WTC11 (cell line): ENCODE measurements around the gene ABCC3. TPM values are rescaled to one million over a fixed set of nuclear protein-coding genes. Genes with fewer than 3 reads are reported as not detected.

Source experiments
- ATAC-seq: fragments of 200-7000 bp; cut with Tn5 transposase; 2 replicates; pipeline ENCODE4 v1.10.0; 2021; ENCODE audit warnings: mild to moderate bottlenecking, moderate library complexity
- CTCF ChIA-PET: fragments of 300-600 bp; sonication (Branson Sonifier 250); formaldehyde crosslinking; loops from one replicate; lab custom pipeline; 2021; ENCODE audit warnings: antibody characterized with exemption; lab: Charles Lee
- POLR2A ChIA-PET: fragments of 350-600 bp; sonication (Branson Sonifier 250); formaldehyde crosslinking; loops from one replicate; lab custom pipeline; 2021; ENCODE audit warnings: antibody characterized with exemption; lab: Charles Lee
- DNase-seq: peaks from one replicate; pipeline ENCODE4 v3.0.0; 2021; ENCODE audit warnings: low spot score
- H3K27ac Mint-ChIP-seq: 2 replicates; pipeline ENCODE4 v1.8.0; 2021; ENCODE audit warnings: mixed read lengths
- H3K27me3 Mint-ChIP-seq: 2 replicates; pipeline ENCODE4 v1.8.0; 2021; ENCODE audit warnings: low read depth, mild to moderate bottlenecking, moderate library complexity, mixed read lengths
- H3K36me3 Mint-ChIP-seq: 2 replicates; pipeline ENCODE4 v1.8.0; 2021; ENCODE audit warnings: mixed read lengths
- H3K4me1 Mint-ChIP-seq: 2 replicates; pipeline ENCODE4 v1.8.0; 2022; ENCODE audit warnings: mixed read lengths
- H3K4me3 Mint-ChIP-seq: 2 replicates; pipeline ENCODE4 v1.8.0; 2021; ENCODE audit warnings: mild to moderate bottlenecking, moderate library complexity, mixed read lengths
- H3K9me3 Mint-ChIP-seq: 2 replicates; pipeline ENCODE4 v1.8.0; 2021; ENCODE audit warnings: mixed read lengths
- JAZF1 ChIP-seq: fragments of 250-450 bp; sonication (Bioruptor Pico); IDR thresholded peaks from 2 replicates; pipeline ENCODE4 v1.9.0; 2021; ENCODE audit warnings: moderate library complexity, mild to moderate bottlenecking, inconsistent platforms
- JUN ChIP-seq: sonication (generic); formaldehyde crosslinking; IDR thresholded peaks from 2 replicates; pipeline ENCODE4 v1.8.0; 2023; ENCODE audit warnings: mild to moderate bottlenecking, missing genetic modification reagents
- NR1H2 ChIP-seq: sonication (generic); formaldehyde crosslinking; IDR thresholded peaks from 2 replicates; pipeline ENCODE4 v1.9.0; 2021; ENCODE audit warnings: mild to moderate bottlenecking, moderate library complexity, missing genetic modification reagents
- PRRX2 ChIP-seq: fragments of 250-450 bp; sonication (Bioruptor Pico); IDR thresholded peaks from 2 replicates; pipeline ENCODE4 v1.8.0; 2021; ENCODE audit warnings: mild to moderate bottlenecking
- TP53 ChIP-seq: sonication (generic); formaldehyde crosslinking; IDR thresholded peaks from 2 replicates; pipeline ENCODE4 v1.8.1; 2023; ENCODE audit warnings: mild to moderate bottlenecking, missing genetic modification reagents
- total RNA-seq: library from RNA; stranded (reverse); gene quantifications from 3 replicates; pipeline ENCODE4 v1.2.3, GENCODE V29; 2021
- TF ChIP-seq, protein P1 (sequence below): sonication (generic); formaldehyde crosslinking; IDR thresholded peaks from 2 replicates; pipeline ENCODE4 v1.8.0; 2022; ENCODE audit warnings: mild to moderate bottlenecking, missing genetic modification reagents
- TF ChIP-seq, protein P2 (sequence below): sonication (generic); formaldehyde crosslinking; IDR thresholded peaks from 2 replicates; pipeline ENCODE4 v1.8.0; 2023; ENCODE audit warnings: missing genetic modification reagents
- TF ChIP-seq, protein P3 (sequence below): sonication (generic); formaldehyde crosslinking; IDR thresholded peaks from 2 replicates; pipeline ENCODE4 v1.8.1; 2022; ENCODE audit warnings: mild to moderate bottlenecking, moderate library complexity, missing genetic modification reagents
- TF ChIP-seq, protein P4 (sequence below): sonication (generic); formaldehyde crosslinking; IDR thresholded peaks from 2 replicates; pipeline ENCODE4 v1.8.0; 2022; ENCODE audit warnings: missing genetic modification reagents
- TF ChIP-seq, protein P5 (sequence below): sonication (generic); formaldehyde crosslinking; IDR thresholded peaks from 2 replicates; pipeline ENCODE4 v1.8.0; 2023; ENCODE audit warnings: mild to moderate bottlenecking, missing genetic modification reagents
- TF ChIP-seq, protein P6 (sequence below): fragments of 250-450 bp; sonication (Bioruptor Pico); IDR thresholded peaks from 2 replicates; pipeline ENCODE4 v2.1.2; 2022; ENCODE audit warnings: mild to moderate bottlenecking, moderate library complexity
- TF ChIP-seq, protein P7 (sequence below): sonication (generic); formaldehyde crosslinking; IDR thresholded peaks from 2 replicates; pipeline ENCODE4 v1.8.1; 2023; ENCODE audit warnings: mild to moderate bottlenecking, missing genetic modification reagents, borderline replicate concordance
- TF ChIP-seq, protein P8 (sequence below): sonication (generic); formaldehyde crosslinking; IDR thresholded peaks from 2 replicates; pipeline ENCODE4 v1.8.1; 2023; ENCODE audit warnings: mild to moderate bottlenecking, missing genetic modification reagents

The ABCC3 gene
- total RNA-seq, 1 experiment from 2014 or later: 0.92 TPM

DNA sequence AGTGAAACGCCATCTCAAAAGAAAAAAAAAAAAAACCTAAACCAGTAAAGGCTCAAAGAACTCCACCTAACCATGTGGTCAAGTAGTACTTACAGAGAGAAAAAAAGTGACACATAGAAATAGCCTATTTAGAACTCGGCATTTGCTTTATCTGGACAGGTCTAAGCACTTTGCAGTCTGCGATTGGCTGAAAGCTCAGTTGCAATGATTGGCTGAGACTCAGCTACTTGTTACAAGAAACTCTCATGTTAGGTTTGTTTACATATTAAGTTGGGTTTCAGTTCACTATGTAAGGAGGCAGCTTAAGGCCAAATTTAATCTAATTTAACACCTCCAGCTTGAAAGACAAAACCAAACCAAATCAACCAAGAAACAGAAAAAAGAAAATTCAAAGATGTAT lies 19.1 kb downstream of the ABCC3 start:
- Mint-ChIP-seq H3K36me3 (no peaks in the 10 kb centered on the region), H3K9me3 (0 out of 2 replicates have a peak, but pooled peaks cover 3% of the 10 kb centered on the region), H3K4me3 (no peak overlapping the region), H3K27ac (no peak overlapping the region), H3K4me1 (no peaks in the 10 kb centered on the region), H3K27me3 (no peaks in the 10 kb centered on the region)
- ChIA-PET POLR2A (no interaction called here), CTCF (interaction anchor here (0.7 to 2.3 kb wide), 3 partner anchors 23 to 164 kb away, joined by 3 to 8 read pairs (median 3); no protein-coding TSS in a partner anchor)
- no peak for ATAC-seq
- TF ChIP-seq JUN (CRISPR knock-in tag): no peak
- TF ChIP-seq, protein P1, sequence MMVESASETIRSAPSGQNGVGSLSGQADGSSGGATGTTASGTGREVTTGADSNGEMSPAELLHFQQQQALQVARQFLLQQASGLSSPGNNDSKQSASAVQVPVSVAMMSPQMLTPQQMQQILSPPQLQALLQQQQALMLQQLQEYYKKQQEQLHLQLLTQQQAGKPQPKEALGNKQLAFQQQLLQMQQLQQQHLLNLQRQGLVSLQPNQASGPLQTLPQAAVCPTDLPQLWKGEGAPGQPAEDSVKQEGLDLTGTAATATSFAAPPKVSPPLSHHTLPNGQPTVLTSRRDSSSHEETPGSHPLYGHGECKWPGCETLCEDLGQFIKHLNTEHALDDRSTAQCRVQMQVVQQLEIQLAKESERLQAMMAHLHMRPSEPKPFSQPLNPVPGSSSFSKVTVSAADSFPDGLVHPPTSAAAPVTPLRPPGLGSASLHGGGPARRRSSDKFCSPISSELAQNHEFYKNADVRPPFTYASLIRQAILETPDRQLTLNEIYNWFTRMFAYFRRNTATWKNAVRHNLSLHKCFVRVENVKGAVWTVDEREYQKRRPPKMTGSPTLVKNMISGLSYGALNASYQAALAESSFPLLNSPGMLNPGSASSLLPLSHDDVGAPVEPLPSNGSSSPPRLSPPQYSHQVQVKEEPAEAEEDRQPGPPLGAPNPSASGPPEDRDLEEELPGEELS (CRISPR knock-in tag): no peak
- TF ChIP-seq, protein P2, sequence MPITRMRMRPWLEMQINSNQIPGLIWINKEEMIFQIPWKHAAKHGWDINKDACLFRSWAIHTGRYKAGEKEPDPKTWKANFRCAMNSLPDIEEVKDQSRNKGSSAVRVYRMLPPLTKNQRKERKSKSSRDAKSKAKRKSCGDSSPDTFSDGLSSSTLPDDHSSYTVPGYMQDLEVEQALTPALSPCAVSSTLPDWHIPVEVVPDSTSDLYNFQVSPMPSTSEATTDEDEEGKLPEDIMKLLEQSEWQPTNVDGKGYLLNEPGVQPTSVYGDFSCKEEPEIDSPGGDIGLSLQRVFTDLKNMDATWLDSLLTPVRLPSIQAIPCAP (CRISPR knock-in tag): no peak
- TF ChIP-seq, protein P3, sequence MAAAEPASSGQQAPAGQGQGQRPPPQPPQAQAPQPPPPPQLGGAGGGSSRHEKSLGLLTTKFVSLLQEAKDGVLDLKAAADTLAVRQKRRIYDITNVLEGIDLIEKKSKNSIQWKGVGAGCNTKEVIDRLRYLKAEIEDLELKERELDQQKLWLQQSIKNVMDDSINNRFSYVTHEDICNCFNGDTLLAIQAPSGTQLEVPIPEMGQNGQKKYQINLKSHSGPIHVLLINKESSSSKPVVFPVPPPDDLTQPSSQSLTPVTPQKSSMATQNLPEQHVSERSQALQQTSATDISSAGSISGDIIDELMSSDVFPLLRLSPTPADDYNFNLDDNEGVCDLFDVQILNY: no peak
- TF ChIP-seq PRRX2 (CRISPR knock-in tag): no peak
- TF ChIP-seq NR1H2 (CRISPR knock-in tag): no peak
- no peak for DNase-seq

DNA sequence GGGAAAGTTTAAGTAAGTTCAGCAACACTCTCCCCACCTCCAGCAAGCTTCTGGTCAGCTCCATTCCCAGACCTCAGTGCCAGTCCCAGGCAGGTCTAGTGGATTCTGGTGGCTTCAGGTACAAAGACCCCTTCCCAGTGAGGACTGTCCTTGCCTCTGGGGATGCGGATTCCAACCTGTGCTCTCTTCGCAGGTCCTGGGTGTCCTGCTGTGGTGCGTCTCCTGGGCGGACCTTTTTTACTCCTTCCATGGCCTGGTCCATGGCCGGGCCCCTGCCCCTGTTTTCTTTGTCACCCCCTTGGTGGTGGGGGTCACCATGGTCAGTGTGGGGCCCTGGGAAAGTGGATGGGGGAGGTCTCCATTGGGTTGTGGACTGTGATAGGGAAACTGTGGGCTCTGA lies 21.8 kb downstream of the ABCC3 start:
- DNase-seq: no peak
- H3K36me3 Mint-ChIP-seq: no peaks in the 10 kb centered on the region
- ChIA-PET CTCF (no interaction called here), POLR2A (no interaction called here)
- H3K4me3 Mint-ChIP-seq: no peak overlapping the region
- no peak; the same call in 1 of the 2 replicates for ATAC-seq
- H3K27me3 Mint-ChIP-seq: no peaks in the 10 kb centered on the region
- no peak overlapping the region for H3K27ac Mint-ChIP-seq
- H3K4me1 Mint-ChIP-seq: peaks cover 8% of the 10 kb centered on the region
- TF ChIP-seq, protein P3: no peak
- TF ChIP-seq, protein P4, sequence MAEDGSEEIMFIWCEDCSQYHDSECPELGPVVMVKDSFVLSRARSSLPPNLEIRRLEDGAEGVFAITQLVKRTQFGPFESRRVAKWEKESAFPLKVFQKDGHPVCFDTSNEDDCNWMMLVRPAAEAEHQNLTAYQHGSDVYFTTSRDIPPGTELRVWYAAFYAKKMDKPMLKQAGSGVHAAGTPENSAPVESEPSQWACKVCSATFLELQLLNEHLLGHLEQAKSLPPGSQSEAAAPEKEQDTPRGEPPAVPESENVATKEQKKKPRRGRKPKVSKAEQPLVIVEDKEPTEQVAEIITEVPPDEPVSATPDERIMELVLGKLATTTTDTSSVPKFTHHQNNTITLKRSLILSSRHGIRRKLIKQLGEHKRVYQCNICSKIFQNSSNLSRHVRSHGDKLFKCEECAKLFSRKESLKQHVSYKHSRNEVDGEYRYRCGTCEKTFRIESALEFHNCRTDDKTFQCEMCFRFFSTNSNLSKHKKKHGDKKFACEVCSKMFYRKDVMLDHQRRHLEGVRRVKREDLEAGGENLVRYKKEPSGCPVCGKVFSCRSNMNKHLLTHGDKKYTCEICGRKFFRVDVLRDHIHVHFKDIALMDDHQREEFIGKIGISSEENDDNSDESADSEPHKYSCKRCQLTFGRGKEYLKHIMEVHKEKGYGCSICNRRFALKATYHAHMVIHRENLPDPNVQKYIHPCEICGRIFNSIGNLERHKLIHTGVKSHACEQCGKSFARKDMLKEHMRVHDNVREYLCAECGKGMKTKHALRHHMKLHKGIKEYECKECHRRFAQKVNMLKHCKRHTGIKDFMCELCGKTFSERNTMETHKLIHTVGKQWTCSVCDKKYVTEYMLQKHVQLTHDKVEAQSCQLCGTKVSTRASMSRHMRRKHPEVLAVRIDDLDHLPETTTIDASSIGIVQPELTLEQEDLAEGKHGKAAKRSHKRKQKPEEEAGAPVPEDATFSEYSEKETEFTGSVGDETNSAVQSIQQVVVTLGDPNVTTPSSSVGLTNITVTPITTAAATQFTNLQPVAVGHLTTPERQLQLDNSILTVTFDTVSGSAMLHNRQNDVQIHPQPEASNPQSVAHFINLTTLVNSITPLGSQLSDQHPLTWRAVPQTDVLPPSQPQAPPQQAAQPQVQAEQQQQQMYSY (CRISPR knock-in tag): peak; percentile 45
- 0 out of 2 replicates have a peak, but pooled peaks cover 3% of the 10 kb centered on the region for H3K9me3 Mint-ChIP-seq

DNA sequence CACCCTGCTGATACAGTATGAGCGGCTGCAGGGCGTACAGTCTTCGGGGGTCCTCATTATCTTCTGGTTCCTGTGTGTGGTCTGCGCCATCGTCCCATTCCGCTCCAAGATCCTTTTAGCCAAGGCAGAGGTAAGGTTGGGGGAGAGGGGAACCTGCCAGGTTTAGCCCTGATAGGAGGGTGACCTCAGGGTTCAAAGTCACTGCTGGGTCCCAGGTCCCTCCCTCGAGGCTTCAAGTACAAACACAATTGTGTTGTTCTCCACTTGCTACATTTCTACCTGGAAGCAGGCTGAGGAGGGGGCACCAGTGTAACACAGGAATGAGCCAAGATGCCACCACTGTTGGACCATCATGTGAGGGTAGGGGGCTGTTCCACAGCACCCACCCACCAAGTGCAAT lies 22.4 kb downstream of the ABCC3 start:
- no peak for ATAC-seq
- no peak for TF ChIP-seq TP53 (CRISPR knock-in tag)
- TF ChIP-seq, protein P5, sequence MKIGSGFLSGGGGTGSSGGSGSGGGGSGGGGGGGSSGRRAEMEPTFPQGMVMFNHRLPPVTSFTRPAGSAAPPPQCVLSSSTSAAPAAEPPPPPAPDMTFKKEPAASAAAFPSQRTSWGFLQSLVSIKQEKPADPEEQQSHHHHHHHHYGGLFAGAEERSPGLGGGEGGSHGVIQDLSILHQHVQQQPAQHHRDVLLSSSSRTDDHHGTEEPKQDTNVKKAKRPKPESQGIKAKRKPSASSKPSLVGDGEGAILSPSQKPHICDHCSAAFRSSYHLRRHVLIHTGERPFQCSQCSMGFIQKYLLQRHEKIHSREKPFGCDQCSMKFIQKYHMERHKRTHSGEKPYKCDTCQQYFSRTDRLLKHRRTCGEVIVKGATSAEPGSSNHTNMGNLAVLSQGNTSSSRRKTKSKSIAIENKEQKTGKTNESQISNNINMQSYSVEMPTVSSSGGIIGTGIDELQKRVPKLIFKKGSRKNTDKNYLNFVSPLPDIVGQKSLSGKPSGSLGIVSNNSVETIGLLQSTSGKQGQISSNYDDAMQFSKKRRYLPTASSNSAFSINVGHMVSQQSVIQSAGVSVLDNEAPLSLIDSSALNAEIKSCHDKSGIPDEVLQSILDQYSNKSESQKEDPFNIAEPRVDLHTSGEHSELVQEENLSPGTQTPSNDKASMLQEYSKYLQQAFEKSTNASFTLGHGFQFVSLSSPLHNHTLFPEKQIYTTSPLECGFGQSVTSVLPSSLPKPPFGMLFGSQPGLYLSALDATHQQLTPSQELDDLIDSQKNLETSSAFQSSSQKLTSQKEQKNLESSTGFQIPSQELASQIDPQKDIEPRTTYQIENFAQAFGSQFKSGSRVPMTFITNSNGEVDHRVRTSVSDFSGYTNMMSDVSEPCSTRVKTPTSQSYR (CRISPR knock-in tag): no peak
- TF ChIP-seq, protein P6, sequence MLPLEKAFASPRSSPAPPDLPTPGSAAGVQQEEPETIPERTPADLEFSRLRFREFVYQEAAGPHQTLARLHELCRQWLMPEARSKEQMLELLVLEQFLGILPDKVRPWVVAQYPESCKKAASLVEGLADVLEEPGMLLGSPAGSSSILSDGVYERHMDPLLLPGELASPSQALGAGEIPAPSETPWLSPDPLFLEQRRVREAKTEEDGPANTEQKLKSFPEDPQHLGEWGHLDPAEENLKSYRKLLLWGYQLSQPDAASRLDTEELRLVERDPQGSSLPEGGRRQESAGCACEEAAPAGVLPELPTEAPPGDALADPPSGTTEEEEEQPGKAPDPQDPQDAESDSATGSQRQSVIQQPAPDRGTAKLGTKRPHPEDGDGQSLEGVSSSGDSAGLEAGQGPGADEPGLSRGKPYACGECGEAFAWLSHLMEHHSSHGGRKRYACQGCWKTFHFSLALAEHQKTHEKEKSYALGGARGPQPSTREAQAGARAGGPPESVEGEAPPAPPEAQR (CRISPR knock-in tag): no peak
- TF ChIP-seq JAZF1 (CRISPR knock-in tag): no peak
- TF ChIP-seq, protein P7, sequence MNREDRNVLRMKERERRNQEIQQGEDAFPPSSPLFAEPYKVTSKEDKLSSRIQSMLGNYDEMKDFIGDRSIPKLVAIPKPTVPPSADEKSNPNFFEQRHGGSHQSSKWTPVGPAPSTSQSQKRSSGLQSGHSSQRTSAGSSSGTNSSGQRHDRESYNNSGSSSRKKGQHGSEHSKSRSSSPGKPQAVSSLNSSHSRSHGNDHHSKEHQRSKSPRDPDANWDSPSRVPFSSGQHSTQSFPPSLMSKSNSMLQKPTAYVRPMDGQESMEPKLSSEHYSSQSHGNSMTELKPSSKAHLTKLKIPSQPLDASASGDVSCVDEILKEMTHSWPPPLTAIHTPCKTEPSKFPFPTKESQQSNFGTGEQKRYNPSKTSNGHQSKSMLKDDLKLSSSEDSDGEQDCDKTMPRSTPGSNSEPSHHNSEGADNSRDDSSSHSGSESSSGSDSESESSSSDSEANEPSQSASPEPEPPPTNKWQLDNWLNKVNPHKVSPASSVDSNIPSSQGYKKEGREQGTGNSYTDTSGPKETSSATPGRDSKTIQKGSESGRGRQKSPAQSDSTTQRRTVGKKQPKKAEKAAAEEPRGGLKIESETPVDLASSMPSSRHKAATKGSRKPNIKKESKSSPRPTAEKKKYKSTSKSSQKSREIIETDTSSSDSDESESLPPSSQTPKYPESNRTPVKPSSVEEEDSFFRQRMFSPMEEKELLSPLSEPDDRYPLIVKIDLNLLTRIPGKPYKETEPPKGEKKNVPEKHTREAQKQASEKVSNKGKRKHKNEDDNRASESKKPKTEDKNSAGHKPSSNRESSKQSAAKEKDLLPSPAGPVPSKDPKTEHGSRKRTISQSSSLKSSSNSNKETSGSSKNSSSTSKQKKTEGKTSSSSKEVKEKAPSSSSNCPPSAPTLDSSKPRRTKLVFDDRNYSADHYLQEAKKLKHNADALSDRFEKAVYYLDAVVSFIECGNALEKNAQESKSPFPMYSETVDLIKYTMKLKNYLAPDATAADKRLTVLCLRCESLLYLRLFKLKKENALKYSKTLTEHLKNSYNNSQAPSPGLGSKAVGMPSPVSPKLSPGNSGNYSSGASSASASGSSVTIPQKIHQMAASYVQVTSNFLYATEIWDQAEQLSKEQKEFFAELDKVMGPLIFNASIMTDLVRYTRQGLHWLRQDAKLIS: no peak
- TF ChIP-seq, protein P8, sequence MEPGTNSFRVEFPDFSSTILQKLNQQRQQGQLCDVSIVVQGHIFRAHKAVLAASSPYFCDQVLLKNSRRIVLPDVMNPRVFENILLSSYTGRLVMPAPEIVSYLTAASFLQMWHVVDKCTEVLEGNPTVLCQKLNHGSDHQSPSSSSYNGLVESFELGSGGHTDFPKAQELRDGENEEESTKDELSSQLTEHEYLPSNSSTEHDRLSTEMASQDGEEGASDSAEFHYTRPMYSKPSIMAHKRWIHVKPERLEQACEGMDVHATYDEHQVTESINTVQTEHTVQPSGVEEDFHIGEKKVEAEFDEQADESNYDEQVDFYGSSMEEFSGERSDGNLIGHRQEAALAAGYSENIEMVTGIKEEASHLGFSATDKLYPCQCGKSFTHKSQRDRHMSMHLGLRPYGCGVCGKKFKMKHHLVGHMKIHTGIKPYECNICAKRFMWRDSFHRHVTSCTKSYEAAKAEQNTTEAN: no peak

More for the DNA sequence above, 22.4 kb downstream of the ABCC3 start:
- Mint-ChIP-seq H3K4me1 (peaks cover 14% of the 10 kb centered on the region), H3K9me3 (0 out of 2 replicates have a peak, but pooled peaks cover 3% of the 10 kb centered on the region), H3K4me3 (no peak overlapping the region), H3K27me3 (no peaks in the 10 kb centered on the region), H3K27ac (no peak overlapping the region), H3K36me3 (no peaks in the 10 kb centered on the region)
- ChIA-PET CTCF (no interaction called here), POLR2A (no interaction called here)
- no peak for DNase-seq
